NCI-H146 treated with DMSO at 0.1 percent for 48 hours (cell line): ENCODE measurements around the gene COL5A1.
"Not testable (repeated sequence)": the region's sequence is repeated elsewhere in the genome, so short reads cannot be mapped to it uniquely, and the experiment has no call there.

Experiments
- DNase-seq: peaks from one replicate; lab custom pipeline; 2025; ENCODE audit not compliant: unreplicated experiment; lab: John Stamatoyannopoulos, UW

The COL5A1 gene

GRCh38 chr9:134638502-134639090 is 3.0 kb upstream of the COL5A1 start:
- DNase-seq: no peak

GRCh38 chr9:134639994-134640393 is 1.6 kb upstream of the COL5A1 start:
- no peak for DNase-seq

GRCh38 chr9:134640506-134641172 is 964 bp upstream of the COL5A1 start:
- no peak for DNase-seq

GRCh38 chr9:134641990-134642384 is 384 bp downstream of the COL5A1 start:
- DNase-seq: no peak

- DNase-seq: no peak
These were observed 980 bp downstream of the COL5A1 start for GRCh38 chr9:134642385-134643181.

- DNase-seq: no peak
These were observed 1.6 kb downstream of the COL5A1 start for GRCh38 chr9:134643222-134643671.

GRCh38 chr9:134644401-134644724 is 2.8 kb downstream of the COL5A1 start:
- DNase-seq: not testable (repeated sequence)

- no peak for DNase-seq
These were observed 3.4 kb downstream of the COL5A1 start for GRCh38 chr9:134644725-134645606.

GRCh38 chr9:134645607-134646365 is 4.2 kb downstream of the COL5A1 start:
- no peak for DNase-seq

GRCh38 chr9:134647359-134648080 is 5.9 kb downstream of the COL5A1 start:
- no peak for DNase-seq

- no peak for DNase-seq
These were observed 7.3 kb downstream of the COL5A1 start for GRCh38 chr9:134648701-134649530.

- no peak for DNase-seq
These were observed 9.0 kb downstream of the COL5A1 start for GRCh38 chr9:134650431-134651190.

GRCh38 chr9:134651226-134651905 is 9.8 kb downstream of the COL5A1 start:
- DNase-seq: no peak

GRCh38 chr9:134652291-134653225 is 11.0 kb downstream of the COL5A1 start:
- DNase-seq: no peak

- no peak for DNase-seq
These were observed 11.8 kb downstream of the COL5A1 start for GRCh38 chr9:134653259-134654009.

- DNase-seq: no peak
These were observed 13.5 kb downstream of the COL5A1 start for GRCh38 chr9:134655101-134655500.
